Measurements from ENCODE around the gene MPP3.

DNA sequence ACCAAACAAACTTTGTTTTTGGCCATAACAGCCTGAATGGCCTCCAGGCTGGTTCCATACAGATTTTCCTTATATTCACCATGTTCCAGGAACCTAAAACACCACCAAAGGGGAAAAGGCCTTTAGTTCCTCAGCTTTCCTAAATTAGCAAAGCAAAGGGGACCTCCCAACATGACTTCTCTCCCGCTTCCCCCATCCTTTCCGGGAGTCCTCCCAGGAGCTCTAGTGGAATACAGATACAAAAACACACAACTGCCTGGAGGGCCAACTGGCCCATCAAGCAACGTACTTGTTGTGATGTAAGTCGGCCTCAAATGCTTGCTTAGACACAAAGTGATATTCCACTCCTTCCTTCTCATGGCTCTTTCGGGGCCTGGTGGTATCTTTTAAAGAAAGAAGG is 22.1 kb downstream of the MPP3 start:
- TF ChIP-seq, protein P1, sequence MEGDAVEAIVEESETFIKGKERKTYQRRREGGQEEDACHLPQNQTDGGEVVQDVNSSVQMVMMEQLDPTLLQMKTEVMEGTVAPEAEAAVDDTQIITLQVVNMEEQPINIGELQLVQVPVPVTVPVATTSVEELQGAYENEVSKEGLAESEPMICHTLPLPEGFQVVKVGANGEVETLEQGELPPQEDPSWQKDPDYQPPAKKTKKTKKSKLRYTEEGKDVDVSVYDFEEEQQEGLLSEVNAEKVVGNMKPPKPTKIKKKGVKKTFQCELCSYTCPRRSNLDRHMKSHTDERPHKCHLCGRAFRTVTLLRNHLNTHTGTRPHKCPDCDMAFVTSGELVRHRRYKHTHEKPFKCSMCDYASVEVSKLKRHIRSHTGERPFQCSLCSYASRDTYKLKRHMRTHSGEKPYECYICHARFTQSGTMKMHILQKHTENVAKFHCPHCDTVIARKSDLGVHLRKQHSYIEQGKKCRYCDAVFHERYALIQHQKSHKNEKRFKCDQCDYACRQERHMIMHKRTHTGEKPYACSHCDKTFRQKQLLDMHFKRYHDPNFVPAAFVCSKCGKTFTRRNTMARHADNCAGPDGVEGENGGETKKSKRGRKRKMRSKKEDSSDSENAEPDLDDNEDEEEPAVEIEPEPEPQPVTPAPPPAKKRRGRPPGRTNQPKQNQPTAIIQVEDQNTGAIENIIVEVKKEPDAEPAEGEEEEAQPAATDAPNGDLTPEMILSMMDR (conservative IDR thresholded peaks at IDR 0.05; ENCODE audit: low read depth, low read length) = no peak
- no peak for TF ChIP-seq EZH2 (IDR thresholded peaks at IDR 0.05; ENCODE audit: borderline replicate concordance, low read depth, low read length, poor library complexity, severe bottlenecking)

All from A673 (cell line).